CD14-positive monocyte (primary cell): ENCODE data around the gene CHST3. TPM values are rescaled to one million over a fixed set of nuclear protein-coding genes. Genes with fewer than 3 reads are reported as not detected.

Experiments
- DNase-seq, 3 donors: peaks; one replicate each; pipeline ENCODE4 v3.0.0-alpha.2; 2011 to 2022
- H2AFZ ChIP-seq: 2 replicates; pipeline ENCODE4 v1.6.0; 2012; ENCODE audit warnings: mild to moderate bottlenecking, low read depth, low read length, inconsistent platforms; ENCODE audit not compliant: insufficient read depth, poor library complexity, severe bottlenecking
- H3K27ac ChIP-seq, 2 donors: 1 replicate in 1 of 2; 2 replicates in 1 of 2; pipeline ENCODE4 v1.5.1; 2012 to 2013; ENCODE audit warnings: low read length in 2 of 2, control low read depth in 1 of 2, inconsistent platforms in 1 of 2, low read depth in 1 of 2, mild to moderate bottlenecking in 1 of 2
- H3K27me3 ChIP-seq, 2 donors: one replicate each; pipeline versions ENCODE4 v1.6.0 to v1.6.1; 2011 to 2013; ENCODE audit warnings: low read length in 2 of 2; ENCODE audit not compliant: control insufficient read depth in 2 of 2, insufficient read depth in 2 of 2
- H3K36me3 ChIP-seq, 2 donors: replicated peaks in 1 of 2; 1 replicate in 1 of 2; 2 replicates in 1 of 2; pipeline versions ENCODE4 v1.5.1 to v1.6.1; 2012 to 2013; ENCODE audit warnings: low read length in 2 of 2, control low read depth in 1 of 2, inconsistent platforms in 1 of 2, mild to moderate bottlenecking in 1 of 2; ENCODE audit not compliant: insufficient read depth in 2 of 2, control insufficient read depth in 1 of 2
- H3K4me1 ChIP-seq, 2 donors: 1 replicate in 1 of 2; 2 replicates in 1 of 2; pipeline versions ENCODE4 v1.5.1 to v1.6.1; 2012 to 2013; ENCODE audit warnings: low read length in 2 of 2, control low read depth in 1 of 2, inconsistent platforms in 1 of 2, mild to moderate bottlenecking in 1 of 2, moderate library complexity in 1 of 2; ENCODE audit not compliant: insufficient read depth in 2 of 2, control insufficient read depth in 1 of 2
- H3K4me2 ChIP-seq: replicated peaks from 2 replicates; pipeline ENCODE3; 2012; ENCODE audit warnings: low read length, moderate library complexity, mild to moderate bottlenecking; ENCODE audit not compliant: poor library complexity, severe bottlenecking; ENCODE audit errors: extremely low read depth
- H3K4me3 ChIP-seq, 3 experiments: fragments of 200-600 bp in 1 of 3; sonication (generic) in 1 of 3; replicated peaks in 1 of 3; 1 replicate in 2 of 3; 2 replicates in 1 of 3; pipeline ENCODE4 v1.5.1; 2011 to 2013; ENCODE audit warnings: low read length in 3 of 3, mild to moderate bottlenecking in 3 of 3, control low read depth in 2 of 3, low read depth in 2 of 3, inconsistent platforms in 1 of 3, moderate library complexity in 1 of 3
- H3K79me2 ChIP-seq: 2 replicates; pipeline ENCODE4 v1.6.0; 2012; ENCODE audit warnings: mild to moderate bottlenecking, control low read depth, inconsistent platforms, low read length, moderate library complexity; ENCODE audit not compliant: insufficient read depth
- H3K9ac ChIP-seq: 2 replicates; pipeline ENCODE4 v1.6.0; 2017; ENCODE audit warnings: low read length, mild to moderate bottlenecking; ENCODE audit not compliant: insufficient read depth, poor library complexity, severe bottlenecking
- H3K9me3 ChIP-seq, 2 donors: replicated peaks in 1 of 2; 1 replicate in 1 of 2; 2 replicates in 1 of 2; pipeline versions ENCODE4 v1.5.1 to v1.6.1; 2012 to 2013; ENCODE audit warnings: low read length in 2 of 2, control low read depth in 1 of 2; ENCODE audit not compliant: control insufficient read depth in 1 of 2, insufficient read depth in 1 of 2
- H4K20me1 ChIP-seq: 2 replicates; pipeline ENCODE4 v1.6.0; 2012; ENCODE audit warnings: mild to moderate bottlenecking, low read length, control low read depth, moderate library complexity; ENCODE audit not compliant: insufficient read depth
- H3K27ac Mint-ChIP-seq, 7 donors: one replicate each; pipeline ENCODE4 v1.8.0; 2020; ENCODE audit warnings: mild to moderate bottlenecking in 7 of 7, mixed read lengths in 7 of 7, moderate library complexity in 6 of 7, inconsistent platforms in 2 of 7
- H3K27me3 Mint-ChIP-seq, 3 donors: one replicate each; pipeline ENCODE4 v1.8.0; 2021 to 2022; ENCODE audit warnings: low read depth in 3 of 3, mild to moderate bottlenecking in 3 of 3, mixed read lengths in 3 of 3, moderate library complexity in 3 of 3, inconsistent platforms in 1 of 3
- H3K36me3 Mint-ChIP-seq, 2 donors: one replicate each; pipeline ENCODE4 v1.8.0; 2020; ENCODE audit warnings: mixed read lengths in 2 of 2, inconsistent platforms in 1 of 2, mild to moderate bottlenecking in 1 of 2
- H3K4me1 Mint-ChIP-seq: one replicate; pipeline ENCODE4 v1.8.0; 2020; ENCODE audit warnings: mild to moderate bottlenecking, mixed read lengths
- H3K4me3 Mint-ChIP-seq, 2 donors: one replicate each; pipeline ENCODE4 v1.8.0; 2020; ENCODE audit warnings: mild to moderate bottlenecking in 2 of 2, mixed read lengths in 2 of 2, moderate library complexity in 1 of 2
- H3K9me3 Mint-ChIP-seq, 7 donors: one replicate each; pipeline ENCODE4 v1.8.0; 2020 to 2022; ENCODE audit warnings: mixed read lengths in 7 of 7, mild to moderate bottlenecking in 6 of 7, moderate library complexity in 6 of 7, inconsistent platforms in 2 of 7
- CTCF ChIP-seq: fragments of 200-600 bp; IDR thresholded peaks from one replicate; pipeline ENCODE4 v1.8.0; 2022; ENCODE audit warnings: antibody characterized with exemption, mild to moderate bottlenecking
- WGBS: methylation state at CpG from one replicate; pipeline ENCODE4 v1.1.5; 2013; ENCODE audit warnings: missing lambda C conversion rate; ENCODE audit not compliant: insufficient coverage; 5-methylcytosine and 5-hydroxymethylcytosine counted together
- intact Hi-C, 2 donors: fragments of 100-400 bp; cut with micrococcal nuclease; formaldehyde crosslinking; loops; one replicate each; pipeline versions ENCODE4 v1.15.0 to v1.15.1; 2023
- polyA plus RNA-seq, 3 donors: library from polyadenylated mRNA; depleted of rRNA in 1 of 3; unstranded in 2 of 3; stranded (reverse) in 1 of 3; fragments of 300-500 nt in 2 of 3; fragments of >200 nt in 1 of 3; fragmentation: Illumina TruSeq in 2 of 3; gene quantifications; 1 replicate in 2 of 3; 2 replicates in 1 of 3; pipeline ENCODE4 v1.2.3, GENCODE V29; 2012 to 2021

The CHST3 gene
- polyA plus RNA-seq, 3 donors, result not detected

GRCh38 chr10:72019085-72019876, 55.1 kb downstream of the CHST3 start:
- no peaks in the 10 kb centered on the region for H3K27me3 ChIP-seq
- peaks cover under 1 to 8% (median 4%) of the 10 kb centered on the region in 3 donors for H3K27me3 Mint-ChIP-seq
- DNase-seq, result no peak

More at GRCh38 chr10:72019085-72019876, 55.1 kb downstream of the CHST3 start:
- Mint-ChIP-seq H3K27ac (peak overlapping the region in 1 of 7 donors; percentile 5), H3K4me3 (no peak overlapping the region), H3K4me1 (peaks cover 9% of the 10 kb centered on the region), H3K36me3 (no peaks in the 10 kb centered on the region), H3K9me3 (peaks cover 0 to 14% (median 3%) of the 10 kb centered on the region in 7 donors)
- intact Hi-C loops, result no loop called here
- no peak for TF ChIP-seq CTCF
- Histone ChIP-seq H2AFZ (no peak overlapping the region), H3K4me1 (peaks cover 0 to 4% of the 10 kb centered on the region in 2 donors), H3K79me2 (no peaks in the 10 kb centered on the region), H3K9ac (no peak overlapping the region), H4K20me1 (no peaks in the 10 kb centered on the region), H3K4me2 (no peak overlapping the region), H3K27ac (no peak overlapping the region), H3K4me3 (no peak overlapping the region), H3K36me3 (no peaks in the 10 kb centered on the region), H3K9me3 (peaks cover 0 to 5% of the 10 kb centered on the region in 2 donors)
- WGBS, result 90% methylated on average over 10 of the region's 11 CpGs
